HG03558 (cell line): Measurements from ENCODE around the gene CIP2A.

Experiments used
- ATAC-seq: cut with Tn5 transposase; IDR thresholded peaks from one replicate; pipeline ENCODE4 v1.9.1; 2021; ENCODE audit warnings: moderate number of reproducible peaks; ENCODE audit not compliant: unreplicated experiment; ENCODE audit errors: extremely low read depth

Gene CIP2A

GRCh38 chr3:108513961-108514360, 75.3 kb downstream of the CIP2A start:
- no peak for ATAC-seq

GRCh38 chr3:108512671-108513070, 76.6 kb downstream of the CIP2A start:
- no peak for ATAC-seq

GRCh38 chr3:108511490-108511889, 77.7 kb downstream of the CIP2A start:
- no peak for ATAC-seq

GRCh38 chr3:108511055-108511454, 78.2 kb downstream of the CIP2A start:
- no peak for ATAC-seq

GRCh38 chr3:108510496-108510895, 78.7 kb downstream of the CIP2A start, which contains the start of gene MYH15:
Gene MYH15, minus strand, starts transcription at chr3:108510596. Its CDS starts 66 bp downstream, at chr3:108510530.
- ATAC-seq, result no peak

GRCh38 chr3:108509871-108510270, 79.4 kb downstream of the CIP2A start:
- ATAC-seq, result no peak

GRCh38 chr3:108509263-108509662, 80.0 kb downstream of the CIP2A start:
- ATAC-seq, result no peak

GRCh38 chr3:108507902-108508301, 81.3 kb downstream of the CIP2A start:
- ATAC-seq, result no peak

- no peak for ATAC-seq
These were observed 83.4 kb downstream of the CIP2A start for GRCh38 chr3:108505811-108506210.

GRCh38 chr3:108503722-108504121, 85.5 kb downstream of the CIP2A start:
- ATAC-seq, result no peak

GRCh38 chr3:108501535-108501934, 87.7 kb downstream of the CIP2A start:
- ATAC-seq, result no peak

GRCh38 chr3:108500728-108501127, 88.5 kb downstream of the CIP2A start:
- ATAC-seq, result no peak
